Measurements from ENCODE around the gene POLR1A.

DNA sequence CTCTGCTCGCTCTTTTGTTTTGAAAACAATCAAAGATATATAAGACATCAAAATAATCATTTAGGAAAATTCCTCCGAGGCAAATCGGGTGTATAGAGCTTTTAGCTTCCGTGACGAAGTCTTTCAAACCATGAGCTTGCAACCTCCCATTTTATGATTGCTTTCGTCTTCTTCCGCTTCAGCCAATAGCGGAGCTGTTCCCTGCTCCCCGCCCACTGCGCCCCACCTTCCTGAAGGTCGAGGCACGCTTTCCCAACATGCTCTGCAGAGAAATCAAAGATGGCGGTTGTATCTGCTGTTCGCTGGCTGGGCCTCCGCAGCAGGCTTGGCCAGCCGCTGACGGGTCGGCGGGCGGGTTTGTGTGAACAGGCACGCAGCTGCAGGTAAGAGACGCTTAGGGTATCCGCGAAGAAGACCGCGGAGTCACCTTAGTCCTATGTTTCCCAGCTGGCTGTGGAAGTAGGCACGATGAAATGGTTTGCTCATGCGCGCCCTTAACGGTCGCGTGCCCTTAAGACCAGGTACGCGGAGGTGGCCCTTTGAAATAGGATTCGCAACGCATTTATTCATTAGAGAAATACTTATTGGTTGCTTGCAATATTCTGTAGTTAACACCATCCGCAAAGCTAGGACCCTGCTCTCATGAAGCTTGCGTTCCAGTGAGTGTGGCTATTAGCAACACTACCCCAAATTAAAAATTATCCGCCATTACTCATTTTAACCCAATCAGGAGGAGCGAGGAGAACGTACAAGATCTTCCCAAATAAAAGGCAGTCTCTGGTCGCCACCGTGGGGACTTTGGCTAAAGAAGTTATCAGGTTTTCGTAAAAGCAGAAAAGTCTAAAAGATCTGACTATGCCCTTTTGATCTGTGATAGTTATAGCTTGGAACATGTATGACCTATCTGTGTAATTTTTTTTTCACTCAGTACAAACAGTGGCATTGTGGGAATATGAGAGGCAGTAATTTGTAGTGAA lies 571 bp upstream of the POLR1A start, which contains the start of gene PTCD3:
- TF ChIP-seq EZH2phosphoT487 (IDR thresholded peaks at IDR 0.05; ENCODE audit: low read depth) = no peak
- TF ChIP-seq, protein P1, sequence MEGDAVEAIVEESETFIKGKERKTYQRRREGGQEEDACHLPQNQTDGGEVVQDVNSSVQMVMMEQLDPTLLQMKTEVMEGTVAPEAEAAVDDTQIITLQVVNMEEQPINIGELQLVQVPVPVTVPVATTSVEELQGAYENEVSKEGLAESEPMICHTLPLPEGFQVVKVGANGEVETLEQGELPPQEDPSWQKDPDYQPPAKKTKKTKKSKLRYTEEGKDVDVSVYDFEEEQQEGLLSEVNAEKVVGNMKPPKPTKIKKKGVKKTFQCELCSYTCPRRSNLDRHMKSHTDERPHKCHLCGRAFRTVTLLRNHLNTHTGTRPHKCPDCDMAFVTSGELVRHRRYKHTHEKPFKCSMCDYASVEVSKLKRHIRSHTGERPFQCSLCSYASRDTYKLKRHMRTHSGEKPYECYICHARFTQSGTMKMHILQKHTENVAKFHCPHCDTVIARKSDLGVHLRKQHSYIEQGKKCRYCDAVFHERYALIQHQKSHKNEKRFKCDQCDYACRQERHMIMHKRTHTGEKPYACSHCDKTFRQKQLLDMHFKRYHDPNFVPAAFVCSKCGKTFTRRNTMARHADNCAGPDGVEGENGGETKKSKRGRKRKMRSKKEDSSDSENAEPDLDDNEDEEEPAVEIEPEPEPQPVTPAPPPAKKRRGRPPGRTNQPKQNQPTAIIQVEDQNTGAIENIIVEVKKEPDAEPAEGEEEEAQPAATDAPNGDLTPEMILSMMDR (IDR thresholded peaks at IDR 0.05; ENCODE audit: low read depth, low read length) = no peak
